Mesothelial cell of epicardium (in vitro differentiated cells): Measurements from ENCODE around the gene PTPRR. TPM values are rescaled to one million over a fixed set of nuclear protein-coding genes. Genes with fewer than 3 reads are reported as not detected.
"Not testable (repeated sequence)": the region's sequence is repeated elsewhere in the genome, so short reads cannot be mapped to it uniquely, and the experiment has no call there.

Source experiments
- DNase-seq, 2 experiments: peaks; one replicate each; pipeline ENCODE4 v3.0.0; 2021; ENCODE audit warnings: low spot score in 2 of 2; ENCODE audit not compliant: unreplicated experiment in 2 of 2
- H3K27ac Mint-ChIP-seq: 2 replicates; pipeline ENCODE4 v1.8.0; 2021; ENCODE audit warnings: mixed read lengths
- H3K27me3 Mint-ChIP-seq: 2 replicates; pipeline ENCODE4 v1.8.0; 2021; ENCODE audit warnings: low read depth, mixed read lengths
- H3K36me3 Mint-ChIP-seq: 2 replicates; pipeline ENCODE4 v1.8.0; 2021; ENCODE audit warnings: mixed read lengths
- H3K4me1 Mint-ChIP-seq: 2 replicates; pipeline ENCODE4 v1.8.0; 2021; ENCODE audit warnings: mixed read lengths
- H3K4me3 Mint-ChIP-seq: 2 replicates; pipeline ENCODE4 v1.8.0; 2021; ENCODE audit warnings: mild to moderate bottlenecking, moderate library complexity, mixed read lengths
- H3K9me3 Mint-ChIP-seq: 2 replicates; pipeline ENCODE4 v1.8.0; 2021; ENCODE audit warnings: mixed read lengths
- CTCF ChIP-seq: fragments of 200-600 bp; sonication (generic); IDR thresholded peaks from one replicate; pipeline ENCODE4 v1.5.0; 2021; ENCODE audit warnings: antibody characterized with exemption; ENCODE audit not compliant: unreplicated experiment
- total RNA-seq: library from RNA; stranded (reverse); gene quantifications from 3 replicates; pipeline ENCODE4 v1.2.1, GENCODE V29; 2021

PTPRR gene
- total RNA-seq, 1 donor from 2014 or later = 0.38 TPM

DNA sequence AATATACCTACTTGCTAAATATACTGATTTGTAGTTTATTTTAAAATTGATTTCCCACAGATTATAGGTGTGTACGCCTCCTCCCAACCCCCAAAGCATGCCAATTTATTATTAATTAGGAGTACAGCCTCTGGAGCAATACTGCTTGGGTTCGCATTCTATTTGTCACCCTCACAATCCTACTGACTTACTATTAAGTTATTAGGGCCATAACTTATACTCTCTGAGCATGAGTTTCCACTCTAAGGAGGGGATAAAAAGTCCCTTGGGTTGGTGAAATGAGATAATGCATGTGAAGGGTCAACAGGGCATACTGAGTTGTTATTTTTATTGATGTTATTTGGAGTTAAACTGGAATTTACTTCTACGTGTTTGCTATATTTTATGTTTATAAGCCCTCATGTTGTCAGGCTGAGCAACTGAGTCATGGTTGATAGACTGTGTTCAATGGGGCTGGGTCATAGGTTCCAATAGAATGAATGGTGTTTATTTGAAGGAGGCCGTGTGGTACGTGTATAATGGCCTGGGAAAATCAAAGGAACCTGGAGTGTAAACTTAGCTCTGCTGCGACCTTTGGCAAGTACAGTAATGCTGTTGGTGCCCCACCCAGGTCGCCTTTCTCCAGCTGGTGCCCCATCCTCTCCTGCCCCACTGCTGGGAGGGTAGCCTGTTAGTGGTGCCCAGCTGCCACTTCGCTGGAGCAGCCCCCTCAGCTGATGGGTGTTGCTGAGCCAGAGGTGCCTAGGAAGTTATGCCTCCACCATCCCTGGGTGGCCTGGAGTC, 184.0 kb downstream of the PTPRR start:
- Mint-ChIP-seq H3K4me1 (no peaks in the 10 kb centered on the region), H3K27me3 (peaks cover 16% of the 10 kb centered on the region), H3K4me3 (no peak overlapping the region), H3K9me3 (peaks cover 8% of the 10 kb centered on the region), H3K36me3 (no peaks in the 10 kb centered on the region), H3K27ac (no peak overlapping the region)
- TF ChIP-seq CTCF = no peak
- no peak for DNase-seq

DNA sequence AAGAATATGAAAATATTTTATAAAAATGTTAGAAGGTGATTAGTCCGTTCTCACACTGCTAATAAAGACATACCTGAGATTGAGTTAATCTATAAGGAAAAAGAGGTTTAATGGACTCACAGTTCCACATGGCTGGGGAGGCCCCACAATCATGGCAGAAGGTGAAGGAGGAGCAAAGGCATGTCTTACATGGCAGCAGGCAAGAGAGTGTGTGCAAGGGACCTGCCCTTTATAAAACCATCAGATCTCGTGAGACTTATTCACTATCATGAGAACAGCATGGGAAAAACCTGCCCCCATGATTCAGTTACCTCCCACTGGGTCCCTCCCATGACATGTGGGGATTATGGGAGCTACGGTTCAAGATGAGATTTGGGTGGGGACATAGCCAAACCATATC, 185.3 kb downstream of the PTPRR start:
- not testable (repeated sequence) for DNase-seq, H3K36me3 Mint-ChIP-seq, H3K27ac Mint-ChIP-seq, H3K9me3 Mint-ChIP-seq, H3K4me1 Mint-ChIP-seq, H3K4me3 Mint-ChIP-seq
- H3K27me3 Mint-ChIP-seq = peaks cover 19% of the 10 kb centered on the region

- H3K36me3 Mint-ChIP-seq = no peaks in the 10 kb centered on the region
- no peak for DNase-seq
- no peak overlapping the region for H3K27ac Mint-ChIP-seq
- H3K27me3 Mint-ChIP-seq = peaks cover 16% of the 10 kb centered on the region
- H3K4me3 Mint-ChIP-seq = no peak overlapping the region
- peak; percentile 80 for TF ChIP-seq CTCF
- peaks cover 8% of the 10 kb centered on the region for H3K9me3 Mint-ChIP-seq
- no peaks in the 10 kb centered on the region for H3K4me1 Mint-ChIP-seq
Measured at GRCh38 chr12:70733385-70733784, 187.2 kb downstream of the PTPRR start.

DNA sequence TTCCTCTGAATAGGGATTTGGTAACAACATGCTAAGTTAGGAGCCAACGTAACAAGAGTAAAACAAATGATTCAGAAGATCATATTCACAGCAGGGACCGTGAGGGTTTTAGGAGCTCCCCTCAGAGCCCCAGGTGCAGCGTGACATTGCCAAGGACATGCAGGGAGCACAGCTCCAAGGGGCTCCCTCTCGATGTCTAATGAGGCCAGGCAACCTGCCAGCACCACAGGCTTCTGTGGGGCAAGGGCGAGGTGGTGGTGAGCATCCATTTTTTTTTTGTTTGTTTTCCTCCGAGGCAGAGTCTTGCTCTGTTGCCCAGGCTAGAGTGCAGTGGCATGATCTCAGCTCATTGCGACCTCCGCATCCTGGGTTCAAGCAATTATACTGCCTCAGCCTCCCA, 188.3 kb downstream of the PTPRR start:
- Mint-ChIP-seq H3K4me3 (no peak overlapping the region), H3K36me3 (no peaks in the 10 kb centered on the region), H3K27me3 (peaks cover 15% of the 10 kb centered on the region), H3K4me1 (no peaks in the 10 kb centered on the region), H3K9me3 (peaks cover 8% of the 10 kb centered on the region), H3K27ac (no peak overlapping the region)
- no peak for DNase-seq
- TF ChIP-seq CTCF = no peak

- Mint-ChIP-seq H3K27me3 (peaks cover 15% of the 10 kb centered on the region), H3K9me3 (peaks cover 8% of the 10 kb centered on the region), H3K4me1 (no peaks in the 10 kb centered on the region), H3K27ac (no peak overlapping the region), H3K36me3 (no peaks in the 10 kb centered on the region), H3K4me3 (no peak overlapping the region)
- TF ChIP-seq CTCF = no peak
- no peak for DNase-seq
Measured at GRCh38 chr12:70730675-70731180, 189.8 kb downstream of the PTPRR start.

GRCh38 chr12:70724444-70724843, 196.1 kb downstream of the PTPRR start:
- Mint-ChIP-seq H3K36me3 (no peaks in the 10 kb centered on the region), H3K27me3 (peaks cover 1% of the 10 kb centered on the region), H3K4me3 (no peak overlapping the region), H3K4me1 (peaks cover 19% of the 10 kb centered on the region), H3K27ac (no peak overlapping the region), H3K9me3 (no peaks in the 10 kb centered on the region)
- no peak for TF ChIP-seq CTCF
- no peak for DNase-seq
